Mesenchymal stem cell (in vitro differentiated cells and primary cell): ENCODE measurements around the gene CLIC2. TPM values are rescaled to one million over a fixed set of nuclear protein-coding genes. Genes with fewer than 3 reads are reported as not detected.
A peak's percentile ranks its signal among the peaks of the same experiment; 100 is the strongest.
"Not testable (repeated sequence)": the region's sequence is repeated elsewhere in the genome, so short reads cannot be mapped to it uniquely, and the experiment has no call there.

Source experiments
- DNase-seq: peaks from one replicate; pipeline ENCODE4 v3.0.0-alpha.2; 2013
- H2AFZ ChIP-seq: one replicate; pipeline ENCODE4 v1.6.1; 2013; ENCODE audit warnings: low read depth, mild to moderate bottlenecking, control low read depth, inconsistent platforms, low read length, moderate library complexity
- H2AK5ac ChIP-seq: 2 replicates; pipeline ENCODE4 v1.6.1; 2013; ENCODE audit warnings: low read length, moderate library complexity, mild to moderate bottlenecking, inconsistent platforms; ENCODE audit not compliant: severe bottlenecking
- H2BK120ac ChIP-seq: one replicate; pipeline ENCODE4 v1.6.1; 2013; ENCODE audit warnings: low read depth, mild to moderate bottlenecking, inconsistent platforms, low read length, moderate library complexity
- H2BK12ac ChIP-seq, 2 experiments: one replicate each; pipeline ENCODE4 v1.6.1; 2013; ENCODE audit warnings: inconsistent platforms in 2 of 2, low read length in 2 of 2, mild to moderate bottlenecking in 2 of 2, moderate library complexity in 2 of 2, control low read depth in 1 of 2
- H2BK15ac ChIP-seq: one replicate; pipeline ENCODE4 v1.6.1; 2013; ENCODE audit warnings: mild to moderate bottlenecking, low read depth, inconsistent platforms; ENCODE audit not compliant: poor library complexity, severe bottlenecking
- H2BK5ac ChIP-seq: 2 replicates; pipeline ENCODE4 v1.6.1; 2013; ENCODE audit warnings: low read depth, mild to moderate bottlenecking, low read length, control low read depth, inconsistent platforms; ENCODE audit not compliant: poor library complexity, severe bottlenecking
- H3K14ac ChIP-seq, 2 experiments: one replicate each; pipeline ENCODE4 v1.6.1; 2013; ENCODE audit warnings: inconsistent platforms in 2 of 2, low read length in 2 of 2, control low read depth in 1 of 2, mild to moderate bottlenecking in 1 of 2, moderate library complexity in 1 of 2
- H3K18ac ChIP-seq, 2 experiments: one replicate each; pipeline ENCODE4 v1.6.1; 2013; ENCODE audit warnings: inconsistent platforms in 2 of 2, low read length in 2 of 2, control low read depth in 1 of 2, low read depth in 1 of 2, mild to moderate bottlenecking in 1 of 2
- H3K23ac ChIP-seq, 2 experiments: one replicate each; pipeline ENCODE4 v1.6.1; 2013; ENCODE audit warnings: inconsistent platforms in 2 of 2, low read length in 2 of 2, mild to moderate bottlenecking in 2 of 2, moderate library complexity in 2 of 2, control low read depth in 1 of 2
- H3K27ac ChIP-seq: 2 replicates; pipeline ENCODE4 v1.5.1; 2013; ENCODE audit warnings: mild to moderate bottlenecking, moderate library complexity, low read length, control low read depth, inconsistent platforms; ENCODE audit not compliant: poor library complexity, severe bottlenecking
- H3K27me3 ChIP-seq, 2 experiments: 2 replicates each; pipeline versions ENCODE4 v1.6.1 to v1.7.0; 2013; ENCODE audit warnings: low read length in 2 of 2, mild to moderate bottlenecking in 2 of 2, moderate library complexity in 2 of 2, control low read depth in 1 of 2, inconsistent platforms in 1 of 2; ENCODE audit not compliant: control insufficient read depth in 1 of 2, insufficient read depth in 1 of 2
- H3K36me3 ChIP-seq, 2 experiments: 2 replicates each; pipeline versions ENCODE4 v1.6.1 to v1.7.0; 2013; ENCODE audit warnings: low read length in 2 of 2, control low read depth in 1 of 2, inconsistent platforms in 1 of 2, low read depth in 1 of 2, mild to moderate bottlenecking in 1 of 2; ENCODE audit not compliant: insufficient read depth in 2 of 2, control insufficient read depth in 1 of 2
- H3K4ac ChIP-seq, 2 experiments: one replicate each; pipeline ENCODE4 v1.6.1; 2013; ENCODE audit warnings: inconsistent platforms in 2 of 2, low read length in 2 of 2, mild to moderate bottlenecking in 2 of 2, moderate library complexity in 2 of 2, control low read depth in 1 of 2, low read depth in 1 of 2
- H3K4me1 ChIP-seq: 2 replicates; pipeline ENCODE4 v1.6.1; 2013; ENCODE audit warnings: low read depth, low read length, control low read depth; ENCODE audit not compliant: control insufficient read depth, insufficient read depth
- H3K4me2 ChIP-seq: 2 replicates; pipeline ENCODE4 v1.6.1; 2013; ENCODE audit warnings: low read length, mild to moderate bottlenecking, inconsistent platforms; ENCODE audit not compliant: poor library complexity, severe bottlenecking
- H3K4me3 ChIP-seq, 2 experiments: 2 replicates each; pipeline versions ENCODE4 v1.5.1 to v1.7.0; 2013; ENCODE audit warnings: low read length in 2 of 2, mild to moderate bottlenecking in 2 of 2, control low read depth in 1 of 2, low read depth in 1 of 2; ENCODE audit not compliant: insufficient read depth in 1 of 2
- H3K79me1 ChIP-seq: replicated peaks from 2 replicates; pipeline ENCODE4 v1.6.1; 2013; ENCODE audit warnings: mild to moderate bottlenecking, control low read depth, low read length, inconsistent platforms; ENCODE audit not compliant: poor library complexity, severe bottlenecking
- H3K9ac ChIP-seq: 2 replicates; pipeline ENCODE4 v1.7.0; 2013; ENCODE audit warnings: mild to moderate bottlenecking, low read length, moderate library complexity
- H3K9me3 ChIP-seq: 2 replicates; pipeline ENCODE4 v1.7.0; 2013; ENCODE audit warnings: mild to moderate bottlenecking, low read length; ENCODE audit not compliant: control insufficient read depth
- H4K8ac ChIP-seq: one replicate; pipeline ENCODE4 v1.6.1; 2013; ENCODE audit warnings: inconsistent platforms, mild to moderate bottlenecking, low read length, moderate library complexity
- H4K91ac ChIP-seq: one replicate; pipeline ENCODE4 v1.6.1; 2013; ENCODE audit warnings: mild to moderate bottlenecking, low read length, inconsistent platforms
- WGBS: methylation state at CpG from one replicate; pipeline ENCODE4 v1.1.7; 2013; ENCODE audit warnings: mixed read lengths; 5-methylcytosine and 5-hydroxymethylcytosine counted together
- polyA plus RNA-seq, 2 experiments: library from polyadenylated mRNA; stranded (reverse); fragments of 200-250 nt; gene quantifications; one replicate each; pipeline ENCODE4 v1.2.3, GENCODE V29; 2013

CLIC2 gene
- 0.28 TPM for polyA plus RNA-seq (2013, experiment 1 of 2)
- polyA plus RNA-seq (2013, experiment 2 of 2) = 0.29 TPM

DNA sequence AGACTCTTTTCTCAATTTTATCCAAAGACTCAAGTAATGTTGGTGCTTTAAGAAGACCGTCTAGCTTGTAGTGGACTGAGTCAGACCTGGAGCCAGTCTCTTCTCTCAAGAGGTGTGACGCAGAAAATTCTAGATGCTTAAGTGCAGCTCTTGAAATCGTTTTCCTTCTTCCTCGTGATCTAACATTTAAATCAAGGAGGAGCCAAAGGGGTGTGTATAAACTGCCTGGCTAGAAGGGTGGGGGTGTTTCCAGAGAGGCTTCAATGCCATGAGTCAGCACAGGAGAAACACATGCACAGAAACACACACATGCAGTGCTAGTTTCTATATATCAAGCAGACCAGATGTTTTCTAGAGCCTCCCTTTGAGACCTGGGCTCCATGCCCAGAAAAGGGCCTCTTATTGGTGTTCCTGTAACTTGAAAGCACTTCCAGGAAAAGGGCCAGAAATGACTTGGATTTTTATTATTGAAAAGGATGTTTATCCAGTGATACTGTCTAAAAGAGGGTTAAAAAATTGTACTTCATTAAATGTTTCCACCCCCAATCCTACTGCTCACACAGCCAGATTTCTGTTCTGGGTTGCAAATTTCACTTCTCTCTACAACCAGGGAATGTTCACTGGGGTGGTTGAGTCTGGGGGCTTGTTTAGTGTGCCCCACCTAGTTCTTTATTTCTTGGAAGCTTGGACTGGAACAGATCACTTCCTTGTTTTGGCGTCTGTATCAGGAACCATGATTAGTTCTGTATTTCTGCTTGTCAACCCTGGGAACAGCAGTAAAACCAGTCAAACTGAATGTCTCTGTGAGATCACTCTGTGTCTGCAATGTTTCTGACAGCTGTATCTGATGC lies at the start of gene CLIC2:
Gene CLIC2, minus strand, starts transcription at position 129 of the 851 bp plus-strand sequence. CDS start 187 bp downstream, outside the sequence.
- peak within 1 kb of the TSS in 1 of 2 experiments; percentile 76 for H3K4me3 ChIP-seq
- H3K4me1 ChIP-seq = no peaks in the 10 kb centered on the region
- WGBS = 51% methylated on average over 5 of the region's 5 CpGs
- H3K4me2 ChIP-seq = no peak within 1 kb of the TSS
- H3K18ac ChIP-seq = no peak within 1 kb of the TSS
- H3K9ac ChIP-seq = peak within 1 kb of the TSS; percentile 88
- no peak within 1 kb of the TSS for H2BK12ac ChIP-seq
- no peak within 1 kb of the TSS for H3K27ac ChIP-seq
- H2AK5ac ChIP-seq = no peak within 1 kb of the TSS
- H2BK15ac ChIP-seq = no peak within 1 kb of the TSS
- no peaks in the 10 kb centered on the region for H3K9me3 ChIP-seq
- no peak within 1 kb of the TSS for H3K23ac ChIP-seq
- no peak within 1 kb of the TSS for H3K4ac ChIP-seq
- no peak within 1 kb of the TSS for H4K91ac ChIP-seq
- DNase-seq = peak; percentile 67
- H2BK120ac ChIP-seq = no peak within 1 kb of the TSS
- no peaks in the 10 kb centered on the region for H3K79me1 ChIP-seq
- no peak within 1 kb of the TSS for H2AFZ ChIP-seq
- no peaks in the 10 kb centered on the region for H3K27me3 ChIP-seq
- no peak within 1 kb of the TSS for H2BK5ac ChIP-seq
- H3K36me3 ChIP-seq = no peaks in the 10 kb centered on the region
- no peak within 1 kb of the TSS for H3K14ac ChIP-seq
- no peak within 1 kb of the TSS for H4K8ac ChIP-seq

DNA sequence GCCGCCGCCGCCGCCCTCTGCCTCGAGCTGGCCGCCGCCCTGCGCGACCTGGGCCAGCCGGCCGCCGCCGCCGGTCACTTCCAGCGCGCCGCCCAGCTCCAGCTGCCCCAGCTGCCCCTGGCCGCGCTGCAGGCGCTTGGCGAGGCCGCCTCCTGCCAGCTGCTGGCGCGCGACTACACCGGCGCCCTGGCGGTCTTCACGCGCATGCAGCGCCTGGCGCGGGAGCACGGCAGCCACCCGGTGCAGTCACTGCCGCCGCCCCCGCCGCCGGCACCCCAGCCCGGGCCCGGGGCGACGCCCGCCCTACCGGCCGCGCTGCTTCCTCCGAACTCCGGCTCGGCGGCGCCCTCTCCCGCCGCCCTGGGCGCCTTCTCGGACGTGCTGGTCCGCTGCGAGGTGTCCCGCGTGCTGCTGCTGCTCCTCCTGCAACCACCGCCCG lies 48.1 kb upstream of the CLIC2 start:
- no CpG with 5 or more reads among the region's 64 CpGs for WGBS

DNA sequence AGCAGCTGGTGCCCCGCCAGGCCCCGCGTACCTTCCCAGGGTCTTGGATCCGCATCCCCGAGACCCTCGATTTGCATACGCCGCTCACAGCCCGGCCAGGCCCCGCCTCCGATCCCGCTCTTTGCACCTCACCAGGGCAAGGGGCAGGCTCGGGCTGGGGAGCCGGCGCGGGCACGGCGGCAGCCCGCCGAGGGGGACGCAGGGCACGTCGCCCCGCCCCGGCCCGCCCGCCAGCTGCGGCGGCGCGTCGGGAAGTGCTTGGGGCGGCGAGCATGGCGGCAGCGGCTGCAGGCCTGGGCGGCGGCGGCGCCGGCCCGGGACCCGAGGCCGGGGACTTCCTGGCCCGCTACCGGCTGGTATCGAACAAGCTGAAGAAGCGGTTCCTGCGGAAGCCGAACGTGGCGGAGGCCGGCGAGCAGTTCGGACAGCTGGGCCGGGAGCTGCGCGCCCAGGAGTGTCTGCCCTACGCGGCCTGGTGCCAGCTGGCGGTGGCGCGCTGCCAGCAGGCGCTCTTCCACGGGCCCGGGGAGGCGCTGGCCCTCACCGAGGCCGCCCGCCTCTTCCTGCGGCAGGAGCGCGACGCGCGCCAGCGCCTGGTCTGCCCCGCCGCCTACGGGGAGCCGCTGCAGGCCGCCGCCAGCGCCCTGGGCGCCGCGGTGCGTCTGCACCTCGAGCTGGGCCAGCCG lies 47.6 kb upstream of the CLIC2 start, which contains the start of gene F8A2:
Gene F8A2, plus strand, starts transcription at position 253 of the 686 bp plus-strand sequence. Its CDS starts 20 bp downstream, at position 273.
- no CpG with 5 or more reads among the region's 90 CpGs for WGBS
- H2BK12ac ChIP-seq, H3K9ac ChIP-seq, H3K9me3 ChIP-seq, H3K4me1 ChIP-seq, H3K4me2 ChIP-seq, H3K79me1 ChIP-seq, H3K4ac ChIP-seq, DNase-seq, H4K8ac ChIP-seq, H3K27me3 ChIP-seq, H3K36me3 ChIP-seq, H2AFZ ChIP-seq, H2BK120ac ChIP-seq, H3K27ac ChIP-seq, H2BK15ac ChIP-seq, H2AK5ac ChIP-seq, H3K4me3 ChIP-seq, H3K14ac ChIP-seq, H2BK5ac ChIP-seq, H3K18ac ChIP-seq, H4K91ac ChIP-seq, H3K23ac ChIP-seq: not testable (repeated sequence)

More for the DNA sequence above, 48.1 kb upstream of the CLIC2 start:
- not testable (repeated sequence) for H3K27me3 ChIP-seq, H2AK5ac ChIP-seq, DNase-seq, H3K4me3 ChIP-seq, H3K9me3 ChIP-seq, H2AFZ ChIP-seq, H2BK15ac ChIP-seq, H3K9ac ChIP-seq, H3K23ac ChIP-seq, H4K8ac ChIP-seq, H2BK12ac ChIP-seq, H3K4me2 ChIP-seq, H4K91ac ChIP-seq, H3K14ac ChIP-seq, H3K4me1 ChIP-seq, H3K4ac ChIP-seq, H2BK5ac ChIP-seq, H3K79me1 ChIP-seq, H3K36me3 ChIP-seq, H2BK120ac ChIP-seq, H3K27ac ChIP-seq, H3K18ac ChIP-seq

DNA sequence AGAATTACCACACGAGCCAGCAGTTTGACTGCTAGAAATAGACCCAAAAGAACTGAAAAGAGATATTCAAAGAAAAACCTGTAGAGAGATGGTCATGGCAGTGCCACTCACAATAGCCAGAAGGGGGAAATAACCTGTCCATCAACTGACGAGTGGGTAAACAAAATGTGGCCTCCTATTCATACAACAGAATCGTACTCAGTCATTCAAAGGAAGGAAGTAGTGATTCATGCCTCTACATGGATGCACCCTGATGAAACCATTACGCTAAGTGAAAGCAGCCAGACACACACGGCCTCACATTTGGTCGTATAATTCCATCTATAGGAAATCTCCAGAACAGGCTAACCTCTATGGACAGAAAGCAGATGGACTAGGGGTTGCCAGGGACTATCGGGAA lies 45.4 kb upstream of the CLIC2 start:
- not testable (repeated sequence) for H2AK5ac ChIP-seq, H4K91ac ChIP-seq, H4K8ac ChIP-seq, H3K36me3 ChIP-seq, H2BK120ac ChIP-seq, H3K27ac ChIP-seq, H3K79me1 ChIP-seq, H3K18ac ChIP-seq, H3K27me3 ChIP-seq, H3K14ac ChIP-seq, DNase-seq, H2BK15ac ChIP-seq, H3K4me2 ChIP-seq, H3K9ac ChIP-seq, H3K4me1 ChIP-seq, H3K23ac ChIP-seq, H3K4me3 ChIP-seq, H3K9me3 ChIP-seq, H2BK12ac ChIP-seq, H2AFZ ChIP-seq, H2BK5ac ChIP-seq, H3K4ac ChIP-seq
- no CpG with 5 or more reads among the region's 7 CpGs for WGBS
